NCI-H82 treated with DMSO at 0.1 percent for 48 hours (cell line): ENCODE results near the gene FAM156B.
"Not testable (repeated sequence)": the region's sequence is repeated elsewhere in the genome, so short reads cannot be mapped to it uniquely, and the experiment has no call there.

ENCODE experiments used
- DNase-seq: peaks from one replicate; lab custom pipeline; 2025; ENCODE audit not compliant: unreplicated experiment; lab: John Stamatoyannopoulos, UW

The FAM156B gene

GRCh38 chrX:52896855-52897709 is at the start of gene FAM156B:
Gene FAM156B, plus strand, starts transcription at chrX:52897330. Its CDS starts 9,896 bp downstream, at chrX:52907226.
- DNase-seq = not testable (repeated sequence)

GRCh38 chrX:52852110-52852860 is 44.8 kb upstream of the FAM156B start:
- no peak for DNase-seq

GRCh38 chrX:52856991-52857525 is 40.1 kb upstream of the FAM156B start:
- not testable (repeated sequence) for DNase-seq

- no peak for DNase-seq
Observed at GRCh38 chrX:52865343-52865998, 31.7 kb upstream of the FAM156B start.

- no peak for DNase-seq
Observed at GRCh38 chrX:52867610-52868348, 29.4 kb upstream of the FAM156B start, which contains the start of gene XAGE3. Gene XAGE3, minus strand, starts transcription at chrX:52868083. Its CDS starts 950 bp downstream, at chrX:52867133.

GRCh38 chrX:52870046-52870445 is 27.1 kb upstream of the FAM156B start:
- DNase-seq = no peak

- not testable (repeated sequence) for DNase-seq
Observed at GRCh38 chrX:52873825-52874224, 23.3 kb upstream of the FAM156B start.

- DNase-seq = no peak
Observed at GRCh38 chrX:52874661-52875060, 22.5 kb upstream of the FAM156B start.

- DNase-seq = not testable (repeated sequence)
Observed at GRCh38 chrX:52875436-52875835, 21.7 kb upstream of the FAM156B start.

GRCh38 chrX:52876386-52876785 is 20.7 kb upstream of the FAM156B start:
- DNase-seq = not testable (repeated sequence)

- not testable (repeated sequence) for DNase-seq
Observed at GRCh38 chrX:52887459-52887858, 9.7 kb upstream of the FAM156B start.

- DNase-seq = not testable (repeated sequence)
Observed at GRCh38 chrX:52888090-52888489, 9.0 kb upstream of the FAM156B start.

- not testable (repeated sequence) for DNase-seq
Observed at GRCh38 chrX:52896438-52896837, 692 bp upstream of the FAM156B start.

- DNase-seq = not testable (repeated sequence)
Observed at GRCh38 chrX:52905531-52905930, 8.4 kb downstream of the FAM156B start.

GRCh38 chrX:52906072-52906471 is 8.9 kb downstream of the FAM156B start:
- not testable (repeated sequence) for DNase-seq

- not testable (repeated sequence) for DNase-seq
Observed at GRCh38 chrX:52907137-52907536, 10.0 kb downstream of the FAM156B start.

GRCh38 chrX:52907900-52908299 is 10.8 kb downstream of the FAM156B start:
- DNase-seq = not testable (repeated sequence)

GRCh38 chrX:52909313-52909969 is 12.3 kb downstream of the FAM156B start:
- DNase-seq = not testable (repeated sequence)

GRCh38 chrX:52913681-52914080 is 16.6 kb downstream of the FAM156B start:
- not testable (repeated sequence) for DNase-seq

- DNase-seq = not testable (repeated sequence)
Observed at GRCh38 chrX:52914704-52915103, 17.6 kb downstream of the FAM156B start.
